Measurements from ENCODE around the gene CPN2. TPM values are rescaled to one million over a fixed set of nuclear protein-coding genes. Genes with fewer than 3 reads are reported as not detected.

CPN2 gene
- total RNA-seq, 1 donor = not detected

- no peak for TF ChIP-seq CTCF (IDR thresholded peaks at IDR 0.05; ENCODE audit: insufficient read depth, low read length)
- peak; percentile 55 for DNase-seq (ENCODE audit: low read depth)
These were observed 23.0 kb downstream of the CPN2 start for GRCh38 chr3:194328053-194328657.

GRCh38 chr3:194327218-194328052, 23.7 kb downstream of the CPN2 start:
- H3K4me3 ChIP-seq (ENCODE audit: low read depth, low read length) = no peak overlapping the region
- TF ChIP-seq CTCF (IDR thresholded peaks at IDR 0.05; ENCODE audit: insufficient read depth, low read length) = no peak
- DNase-seq (ENCODE audit: low read depth) = peak; percentile 41

More at GRCh38 chr3:194328053-194328657, 23.0 kb downstream of the CPN2 start:
- H3K4me3 ChIP-seq (ENCODE audit: low read depth, low read length) = no peak overlapping the region

GRCh38 chr3:194326968-194327217, 24.2 kb downstream of the CPN2 start:
- DNase-seq (ENCODE audit: low read depth) = no peak
- TF ChIP-seq CTCF (IDR thresholded peaks at IDR 0.05; ENCODE audit: insufficient read depth, low read length) = no peak
- H3K4me3 ChIP-seq (ENCODE audit: low read depth, low read length) = no peak overlapping the region

GRCh38 chr3:194326192-194326967, 24.7 kb downstream of the CPN2 start:
- no peak for TF ChIP-seq CTCF (IDR thresholded peaks at IDR 0.05; ENCODE audit: insufficient read depth, low read length)
- DNase-seq (ENCODE audit: low read depth) = peak; percentile 35

GRCh38 chr3:194325424-194326153, 25.5 kb downstream of the CPN2 start:
- no peak for DNase-seq (ENCODE audit: low read depth)
- TF ChIP-seq CTCF (IDR thresholded peaks at IDR 0.05; ENCODE audit: insufficient read depth, low read length) = no peak

More at GRCh38 chr3:194326192-194326967, 24.7 kb downstream of the CPN2 start:
- no peak overlapping the region for H3K4me3 ChIP-seq (ENCODE audit: low read depth, low read length)

GRCh38 chr3:194324823-194325327, 26.3 kb downstream of the CPN2 start:
- DNase-seq (ENCODE audit: low read depth) = no peak
- TF ChIP-seq CTCF (IDR thresholded peaks at IDR 0.05; ENCODE audit: insufficient read depth, low read length) = no peak
- no peak overlapping the region for H3K4me3 ChIP-seq (ENCODE audit: low read depth, low read length)

More at GRCh38 chr3:194325424-194326153, 25.5 kb downstream of the CPN2 start:
- H3K4me3 ChIP-seq (ENCODE audit: low read depth, low read length) = no peak overlapping the region

All from fibroblast of the aortic adventitia (primary cell).